MV-4-11 (cell line): Measurements from ENCODE around the gene ARHGAP10.
"Not testable (repeated sequence)": the region's sequence is repeated elsewhere in the genome, so short reads cannot be mapped to it uniquely, and the experiment has no call there.

Experiments used
- DNase-seq: peaks from one replicate; lab custom pipeline; 2025; lab: John Stamatoyannopoulos, UW

ARHGAP10 gene

DNA sequence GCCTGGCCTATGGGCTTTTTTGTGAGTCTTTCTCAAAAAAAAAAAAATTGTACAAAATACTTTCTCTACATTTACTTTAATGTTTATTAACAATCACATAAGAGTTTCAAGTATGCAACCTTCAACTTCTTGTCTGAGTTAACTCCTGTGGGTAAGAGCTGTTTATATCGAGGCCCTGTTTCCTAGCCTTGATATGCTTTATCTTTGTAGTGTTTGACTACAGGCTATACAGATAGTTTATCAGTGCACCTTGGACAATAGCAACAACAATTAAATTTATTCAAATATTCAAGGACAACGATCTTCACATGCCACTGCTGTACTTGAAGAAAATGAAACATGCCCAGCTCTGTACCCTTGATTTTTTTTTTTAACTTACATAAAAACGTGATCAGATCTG, 178.4 kb downstream of the ARHGAP10 start:
- no peak for DNase-seq

DNA sequence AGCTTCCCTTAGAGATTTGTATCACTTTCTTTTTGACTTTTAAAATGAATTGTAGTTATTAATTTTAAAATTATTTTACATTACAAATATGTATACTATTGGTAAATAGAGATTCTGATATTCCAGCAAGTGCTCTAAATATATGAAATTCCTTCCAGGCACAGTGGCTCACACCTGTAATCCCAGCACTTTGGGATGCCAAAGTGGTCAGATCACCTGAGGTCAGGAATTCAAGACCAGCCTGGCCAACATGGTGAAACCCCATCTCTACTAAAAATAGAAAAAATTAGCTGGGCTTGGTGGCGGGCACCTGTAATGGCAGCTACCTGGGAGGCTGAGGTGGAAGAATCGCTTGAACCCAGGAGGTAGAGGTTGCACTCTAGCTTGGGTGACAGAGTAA, 180.2 kb downstream of the ARHGAP10 start:
- not testable (repeated sequence) for DNase-seq

DNA sequence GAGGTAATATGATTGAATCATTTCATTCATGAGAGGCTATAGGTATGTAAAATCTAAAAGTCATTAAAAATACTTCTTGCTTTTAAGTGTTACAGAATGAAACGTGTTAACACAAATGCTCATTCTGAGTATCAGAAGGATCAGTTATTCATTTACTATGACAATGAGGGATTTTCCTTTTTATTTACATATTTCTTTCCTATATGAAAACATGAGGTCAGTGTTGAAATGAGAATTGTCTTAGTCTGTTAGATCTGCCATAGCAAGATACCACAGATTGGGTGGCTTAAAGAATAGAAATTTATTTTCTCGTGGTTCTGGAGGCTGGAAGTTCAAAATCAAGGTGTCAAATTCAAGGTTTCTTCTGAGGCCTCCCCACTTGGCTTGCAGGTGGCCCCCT, 181.2 kb downstream of the ARHGAP10 start:
- DNase-seq: no peak

DNA sequence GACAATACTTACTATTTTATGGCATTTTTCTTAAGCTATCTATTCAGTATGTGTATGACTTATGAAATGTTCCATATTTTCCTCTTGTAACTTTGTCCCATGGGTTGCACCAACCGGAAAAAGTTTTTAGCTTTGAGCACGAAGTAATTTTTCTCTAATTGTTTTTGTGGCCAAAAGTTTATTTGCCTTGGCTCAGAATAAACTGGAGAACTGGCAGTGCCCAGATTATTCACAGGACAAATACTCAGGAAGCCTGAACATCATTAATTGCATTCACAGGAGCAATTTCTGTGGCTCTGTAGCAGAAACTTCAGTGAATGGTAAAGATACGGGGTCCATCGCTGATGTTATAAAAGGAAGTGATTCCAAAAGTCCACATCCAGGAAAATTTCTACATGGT, 184.5 kb downstream of the ARHGAP10 start:
- no peak for DNase-seq

DNA sequence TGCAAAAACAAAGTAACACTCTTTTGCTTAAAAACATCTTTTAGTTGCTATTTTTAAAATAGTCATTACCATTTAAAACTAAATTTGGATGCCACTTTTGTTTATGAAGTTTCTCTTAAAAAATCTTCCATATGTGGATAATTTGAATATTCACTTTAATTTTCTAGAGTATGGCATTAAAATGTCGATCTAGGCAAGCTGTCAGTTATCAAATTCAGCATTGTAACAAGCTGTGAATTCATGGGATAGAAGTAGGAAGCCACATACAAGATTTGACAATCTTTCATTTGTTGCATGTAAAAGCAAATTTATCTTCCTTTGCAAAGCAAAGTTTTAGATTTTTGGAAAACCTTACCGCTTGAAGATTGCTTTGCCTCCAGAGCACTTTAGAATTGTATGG, 191.5 kb downstream of the ARHGAP10 start:
- DNase-seq: no peak

DNA sequence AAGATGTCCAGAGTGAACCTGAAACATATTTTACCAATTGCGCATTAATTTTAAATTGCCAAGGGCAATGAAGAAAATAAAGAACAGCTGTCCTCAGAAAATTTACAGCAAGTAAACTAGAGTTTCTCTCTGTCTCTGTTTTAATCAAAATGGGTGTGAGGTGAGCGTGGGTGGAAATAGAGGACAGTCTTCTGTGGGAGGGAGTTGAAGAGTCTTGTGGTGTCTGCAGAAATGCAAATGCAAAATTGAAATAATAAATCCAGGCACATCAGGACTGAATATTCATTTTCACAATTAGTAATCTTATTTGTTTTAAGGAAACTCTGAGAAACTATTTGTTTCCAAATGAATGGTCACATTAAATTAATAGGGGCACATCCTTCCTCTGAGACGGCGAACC, 192.0 kb downstream of the ARHGAP10 start:
- DNase-seq: no peak

DNA sequence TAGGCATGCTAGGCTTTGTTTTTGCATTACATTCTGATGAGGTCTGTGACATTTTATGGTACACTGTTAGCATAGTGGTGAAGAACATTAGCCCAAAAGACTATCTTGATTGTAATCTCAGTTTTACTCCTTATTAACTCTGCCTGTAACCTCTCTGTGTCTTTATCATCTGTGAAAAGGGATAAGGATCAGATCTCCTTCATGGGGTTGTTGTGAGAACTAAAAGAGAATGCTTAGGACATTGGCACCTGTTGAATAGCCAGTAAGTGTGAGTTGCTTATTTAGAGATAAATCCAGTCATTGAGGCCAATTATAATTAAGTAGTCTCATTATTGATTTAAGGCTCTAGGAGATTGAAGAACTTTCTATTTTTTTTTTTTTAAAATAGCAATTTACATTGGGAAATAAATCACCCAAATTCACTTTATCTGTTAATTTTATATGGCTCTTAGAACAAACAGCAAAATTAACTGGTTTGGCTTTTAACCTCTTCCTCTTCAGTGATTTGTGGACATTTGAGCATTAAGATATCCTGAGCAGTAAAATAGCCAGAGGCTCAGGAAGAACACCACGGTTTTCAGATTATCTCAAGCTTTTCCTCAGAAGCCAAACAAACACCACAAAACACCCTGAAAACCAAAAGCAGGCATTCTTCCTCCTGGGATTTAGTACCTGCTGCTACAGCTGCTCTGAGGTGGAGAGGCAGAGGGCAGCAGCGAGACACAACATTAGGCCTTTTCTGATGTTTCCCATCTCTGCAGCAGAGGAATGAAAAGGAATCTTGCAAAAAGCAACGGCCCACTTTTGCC, 192.9 kb downstream of the ARHGAP10 start:
- no peak for DNase-seq

DNA sequence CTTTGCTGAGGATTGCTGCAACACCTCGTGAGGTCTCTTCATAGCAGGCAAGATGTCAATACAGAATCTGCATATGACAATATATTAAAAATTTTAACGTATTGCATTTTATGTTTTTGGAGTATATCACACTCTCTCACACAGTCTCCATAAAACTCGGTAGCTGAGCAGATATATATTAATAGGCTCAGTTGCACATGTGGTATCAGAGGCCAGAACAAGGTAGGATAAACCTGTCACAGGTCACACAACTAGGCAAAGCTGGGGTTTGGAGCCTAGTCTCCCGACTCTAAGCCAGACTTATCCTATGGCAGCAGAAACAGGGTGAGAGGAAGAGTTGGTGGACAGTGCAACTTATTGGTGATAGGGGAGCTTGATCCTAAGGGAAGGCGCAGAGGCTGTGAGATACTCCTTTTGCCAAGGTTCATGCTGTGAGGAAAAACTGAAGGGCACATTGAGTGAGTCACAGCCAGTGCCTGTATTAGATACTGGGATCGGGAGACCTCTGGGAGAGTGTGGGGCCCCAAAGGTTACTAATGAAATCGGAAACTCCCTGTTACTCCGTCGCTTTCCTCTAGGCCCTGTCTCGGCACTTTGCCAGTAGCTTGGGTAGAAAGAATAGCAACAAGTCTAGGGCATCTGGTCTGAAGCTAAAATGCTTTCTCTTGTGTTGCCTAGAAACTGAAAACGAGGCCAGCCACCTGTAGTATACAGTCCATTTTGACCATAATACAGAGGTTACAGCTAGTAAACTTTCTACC, 195.7 kb downstream of the ARHGAP10 start:
- DNase-seq: no peak

DNA sequence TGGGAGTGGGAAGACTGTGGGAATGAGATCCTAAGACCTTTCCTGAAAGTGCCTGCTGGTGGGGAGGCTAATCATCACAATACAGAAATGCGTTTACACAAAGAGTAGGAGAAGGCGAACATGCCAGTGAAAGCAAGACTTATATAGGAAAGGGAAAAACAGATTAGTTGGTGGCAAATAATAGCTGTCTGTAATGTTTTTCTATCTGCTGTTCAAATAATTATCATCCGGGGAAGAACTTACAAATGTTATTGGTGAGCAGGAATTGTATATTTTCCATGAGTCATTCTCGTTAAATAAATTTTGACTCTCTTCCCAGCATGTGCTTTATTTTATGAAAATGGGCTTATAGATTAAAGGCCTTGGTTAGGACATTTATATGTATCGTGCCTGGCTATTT, 196.5 kb downstream of the ARHGAP10 start:
- no peak for DNase-seq

DNA sequence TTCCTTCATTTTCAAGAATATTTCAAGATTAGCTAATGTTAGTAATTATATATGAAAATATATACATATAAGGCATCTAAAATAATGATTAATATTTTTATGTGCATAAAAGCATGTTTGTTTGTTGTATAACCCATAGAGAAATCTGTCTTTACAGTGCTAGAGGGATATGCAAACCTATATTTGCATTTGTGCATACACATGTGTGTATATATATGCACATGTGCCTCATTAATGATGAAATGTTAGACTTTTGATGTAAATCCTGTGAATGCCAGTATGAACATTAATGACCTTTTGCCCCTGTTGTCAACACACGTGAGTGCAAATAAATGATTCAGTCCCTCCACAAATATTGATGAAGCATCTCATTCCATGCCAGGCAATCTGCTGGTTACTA, 197.9 kb downstream of the ARHGAP10 start:
- DNase-seq: no peak

DNA sequence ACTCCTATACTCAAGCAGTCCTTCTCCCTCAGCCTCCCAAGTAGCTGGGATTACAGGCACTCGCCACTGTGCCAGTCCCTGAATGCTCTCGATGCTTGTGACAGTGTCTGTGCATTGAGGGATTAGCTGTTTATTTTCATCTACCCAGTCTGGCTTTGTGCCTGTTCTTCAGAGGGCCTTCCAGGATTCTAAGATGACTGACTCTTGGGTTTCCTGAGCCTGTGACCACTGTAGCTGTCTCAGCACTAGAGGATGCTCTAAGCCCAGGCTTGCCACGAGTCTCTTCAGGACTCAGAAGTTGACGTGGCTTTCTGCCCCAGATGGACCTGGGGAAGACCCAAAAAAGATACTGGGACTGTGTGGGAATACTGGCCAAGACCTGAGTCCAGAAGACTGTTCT, 201.4 kb downstream of the ARHGAP10 start:
- DNase-seq: no peak

DNA sequence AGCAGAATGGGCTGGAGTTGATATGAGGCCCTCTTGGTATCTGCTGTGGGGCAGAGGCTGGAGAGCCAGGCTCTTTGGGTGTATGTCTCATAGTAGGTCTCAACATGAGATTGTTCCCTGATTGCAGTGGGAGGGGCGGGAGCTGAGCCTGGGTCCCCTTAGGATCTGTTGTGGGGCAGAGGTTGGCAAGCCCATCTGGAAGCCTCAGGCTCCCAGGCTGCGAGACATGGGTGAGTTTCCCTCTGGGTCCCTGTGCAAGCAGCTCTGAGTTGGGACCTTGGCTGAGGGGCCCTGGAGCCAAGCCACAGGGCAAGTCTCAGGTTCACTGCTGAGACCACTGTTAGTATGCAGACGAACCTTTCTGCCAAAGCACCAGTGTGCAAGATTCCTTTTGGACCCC, 201.9 kb downstream of the ARHGAP10 start:
- no peak for DNase-seq

DNA sequence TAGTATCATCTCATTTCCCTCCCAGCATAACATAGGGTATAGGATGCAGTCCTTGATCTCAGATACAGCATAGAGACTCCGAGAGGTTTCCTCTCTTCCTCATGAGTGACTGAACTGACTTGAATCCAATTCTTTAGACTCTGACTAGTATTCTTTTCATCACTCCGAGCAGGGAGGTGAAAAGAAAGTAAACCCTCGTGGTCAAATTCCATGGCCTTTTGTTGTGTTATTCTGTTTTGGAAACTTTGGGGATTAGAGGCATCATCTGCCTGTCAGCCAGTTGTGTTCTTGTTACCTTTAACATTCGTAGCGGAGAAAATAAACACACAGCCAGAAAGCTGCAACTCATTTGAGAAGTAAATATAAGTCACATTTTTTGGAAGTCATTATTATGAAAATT, 206.6 kb downstream of the ARHGAP10 start:
- no peak for DNase-seq

DNA sequence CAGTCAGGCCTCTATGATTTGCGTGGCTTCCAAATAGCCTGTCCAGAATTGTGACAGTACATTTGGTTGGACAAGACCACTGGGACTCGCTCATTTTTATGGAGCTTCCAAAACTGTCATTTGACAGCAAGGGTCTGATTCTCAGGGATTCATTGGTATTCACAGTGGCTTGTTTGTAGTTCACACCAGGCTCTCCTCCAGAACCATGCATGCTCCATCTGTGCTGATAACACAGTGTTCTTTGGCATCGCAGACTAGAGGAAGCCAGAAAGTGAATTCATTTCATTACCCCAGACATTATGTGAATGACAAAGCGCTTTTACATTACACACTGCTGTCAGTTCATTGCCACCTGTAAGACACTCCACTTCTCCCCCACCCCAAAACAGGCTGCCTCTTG, 208.3 kb downstream of the ARHGAP10 start:
- DNase-seq: no peak

DNA sequence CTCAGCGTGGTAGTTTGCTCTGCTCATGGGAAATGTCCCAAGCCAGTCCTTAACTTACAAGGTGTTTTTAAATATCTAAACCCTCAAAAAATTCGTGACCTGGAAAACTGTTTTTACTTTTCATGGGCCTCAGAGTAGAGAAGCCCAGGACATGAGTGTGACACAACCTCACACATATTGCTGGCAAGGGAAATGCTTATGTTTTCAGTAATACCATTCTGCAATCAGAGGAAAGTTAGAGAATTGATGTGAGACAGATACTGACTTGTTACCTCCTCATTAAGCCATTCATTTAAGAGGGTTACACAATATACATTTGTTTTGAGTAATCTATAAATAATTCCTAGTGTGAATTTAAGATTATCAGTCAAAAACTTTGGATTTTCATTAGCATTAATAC, 209.5 kb downstream of the ARHGAP10 start:
- DNase-seq: no peak

DNA sequence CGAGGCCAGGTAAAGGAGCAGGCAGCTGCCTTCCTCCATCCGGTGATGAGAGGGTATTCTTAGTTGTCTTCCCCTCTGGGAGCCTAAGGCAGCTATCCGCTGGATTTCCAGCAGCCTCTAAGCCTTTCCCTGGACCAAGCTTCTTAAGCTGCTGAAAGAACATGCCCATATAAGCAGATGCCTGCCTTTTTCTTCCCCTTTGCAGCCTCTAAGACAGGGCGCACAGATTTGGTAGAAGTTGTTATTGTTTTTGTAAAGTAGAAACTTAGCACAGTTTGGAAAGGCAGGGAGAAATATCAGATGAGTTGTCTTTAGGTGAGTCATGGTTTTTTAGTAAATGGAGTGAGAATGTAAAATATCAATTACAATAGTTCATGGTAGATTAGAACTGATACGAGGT, 210.8 kb downstream of the ARHGAP10 start:
- DNase-seq: no peak

DNA sequence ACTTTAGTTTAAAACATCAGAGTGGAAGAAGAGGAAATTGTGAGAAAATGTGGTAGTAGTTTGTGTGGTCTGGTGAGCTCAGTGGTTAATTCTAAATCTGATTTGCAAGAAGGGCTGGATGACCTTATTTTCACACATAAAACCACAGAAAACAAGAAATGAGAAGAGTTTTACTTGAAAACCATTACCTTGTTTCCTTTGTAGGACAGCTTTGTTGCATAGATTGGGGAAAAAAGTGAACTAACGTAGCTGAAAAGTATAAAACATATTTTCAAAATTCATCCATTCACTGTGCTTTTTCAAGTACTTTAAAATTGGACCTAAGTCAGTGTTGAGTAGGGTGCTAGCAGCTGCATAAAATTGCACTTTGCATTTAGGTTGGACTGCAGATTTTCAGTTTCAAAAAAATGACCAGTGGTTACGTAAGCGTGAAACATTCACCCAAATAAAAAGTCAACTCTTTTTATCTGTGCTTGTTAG, 211.3 kb downstream of the ARHGAP10 start:
- peak; percentile 80 for DNase-seq

DNA sequence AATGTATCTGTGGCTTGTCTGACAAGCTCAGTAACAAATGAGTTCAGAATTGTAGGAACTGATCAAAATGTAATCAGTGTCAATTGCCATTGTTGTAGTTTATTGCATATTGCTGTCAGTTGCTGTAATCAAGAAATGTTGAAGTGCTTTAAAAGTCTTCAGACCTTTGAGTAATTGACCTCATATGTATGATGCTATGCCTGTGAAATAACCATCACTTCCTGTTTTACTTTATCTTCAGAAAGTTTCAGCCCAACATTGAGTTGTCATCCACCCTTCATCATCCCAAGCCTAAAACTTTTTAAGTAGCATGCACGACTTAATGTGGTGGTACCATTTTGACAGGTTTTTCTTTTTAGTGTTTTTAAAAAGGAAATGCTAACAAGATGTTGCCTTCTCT, 212.4 kb downstream of the ARHGAP10 start:
- peak; percentile 74 for DNase-seq

DNA sequence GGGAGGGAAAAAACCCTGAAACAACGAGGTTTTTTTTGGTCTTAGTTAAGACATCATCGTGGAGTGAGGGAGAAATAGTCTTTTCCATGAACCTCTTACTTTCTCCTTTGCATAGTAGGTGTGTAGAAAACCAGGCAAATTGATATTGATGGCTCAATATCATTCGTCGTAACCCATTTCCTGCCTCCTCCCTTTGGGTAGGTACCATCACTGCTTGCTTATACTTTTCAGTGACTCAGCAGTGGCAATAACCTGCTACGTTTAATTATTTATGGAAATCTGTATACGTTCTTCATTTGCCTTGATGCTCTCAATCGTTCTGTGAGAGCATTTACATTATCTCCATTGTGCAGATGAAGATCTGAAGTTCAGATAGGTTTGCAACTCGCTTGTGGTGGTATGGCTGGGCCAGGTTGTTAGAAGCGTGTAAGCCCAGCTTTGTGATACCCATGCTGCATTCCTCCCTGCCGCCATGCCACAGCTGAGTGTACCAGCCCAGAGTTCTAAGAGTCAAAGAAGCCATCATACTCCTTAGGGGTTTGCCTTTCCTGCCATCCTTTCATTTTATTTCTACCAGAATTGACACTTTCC, 212.9 kb downstream of the ARHGAP10 start:
- DNase-seq: no peak

DNA sequence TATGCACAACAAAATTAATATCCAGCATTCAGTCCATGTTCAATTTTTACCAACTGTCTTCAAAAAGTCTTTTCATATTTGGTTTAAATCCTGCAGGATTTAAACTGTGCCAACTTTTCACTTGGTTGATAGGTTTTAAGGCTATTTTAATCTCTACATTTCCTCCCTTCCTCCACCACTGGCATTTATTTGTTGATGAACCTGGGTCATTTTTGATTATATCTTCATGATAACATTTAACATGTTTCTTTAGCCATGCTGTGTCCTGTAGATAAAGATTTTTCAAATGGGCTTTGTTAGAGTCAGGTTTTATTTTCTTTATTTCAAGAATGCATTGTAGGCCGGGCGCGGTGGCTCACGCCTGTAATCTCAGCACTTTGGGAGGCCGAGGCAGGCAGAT, 216.4 kb downstream of the ARHGAP10 start:
- DNase-seq: no peak

DNA sequence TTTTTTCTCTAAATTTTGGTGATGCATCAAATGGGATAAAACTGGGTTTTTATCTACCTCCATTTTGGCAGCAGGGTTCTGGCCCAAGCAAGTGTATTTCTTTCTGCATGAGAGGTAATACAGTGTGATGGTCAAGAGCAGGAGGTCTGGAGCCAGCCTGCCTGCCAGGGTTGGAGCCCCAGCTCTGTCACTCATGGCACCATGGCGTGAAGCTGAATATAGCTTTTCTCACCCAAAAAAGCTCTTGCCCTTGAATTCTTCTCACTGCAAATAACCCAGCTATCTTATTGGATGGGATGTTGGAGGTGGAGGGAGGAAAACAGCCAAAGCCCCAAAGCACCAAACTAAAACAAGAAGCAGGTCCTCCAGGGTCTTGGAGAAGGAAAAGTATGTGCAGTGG, 218.4 kb downstream of the ARHGAP10 start:
- no peak for DNase-seq

DNA sequence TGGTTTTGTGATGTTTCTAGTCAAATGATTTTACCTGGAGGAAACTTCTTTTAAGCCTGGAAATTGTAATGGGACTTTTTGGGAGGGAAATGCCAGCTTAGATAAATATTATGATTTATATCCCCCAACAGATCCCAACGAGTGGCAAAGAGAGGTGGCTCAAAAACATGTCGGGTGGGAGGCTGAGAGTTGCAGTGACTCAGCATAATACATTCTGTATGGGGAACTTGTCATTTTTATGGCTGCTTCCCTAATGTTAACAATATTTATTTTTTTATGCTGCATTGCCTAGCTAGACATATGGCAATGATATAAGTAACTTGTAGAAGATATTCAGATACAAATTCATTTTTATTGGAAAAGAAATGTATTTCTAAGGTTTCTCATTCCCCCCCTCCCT, 219.0 kb downstream of the ARHGAP10 start:
- DNase-seq: peak; percentile 10

DNA sequence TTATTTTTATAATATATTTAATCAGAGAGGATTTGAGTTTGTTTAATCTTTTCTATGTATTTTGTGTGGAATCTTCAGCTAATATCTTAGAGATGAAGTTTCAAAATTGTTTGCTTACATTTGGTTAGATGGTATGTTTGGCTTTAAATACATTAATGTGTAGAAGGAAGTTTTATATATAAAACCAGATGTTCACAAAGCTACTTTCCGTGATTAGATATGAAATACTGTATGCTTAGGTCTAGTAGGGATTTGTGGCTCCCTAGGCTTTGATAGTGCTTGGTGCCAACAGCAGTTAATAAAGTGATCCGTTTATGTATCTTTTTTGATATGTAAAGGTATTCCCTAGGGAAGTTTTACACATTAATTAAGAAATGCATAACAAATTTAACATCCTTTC, 223.0 kb downstream of the ARHGAP10 start:
- no peak for DNase-seq
